Stimulated activated CD8-positive, alpha-beta memory T cell treated with anti-CD3 and anti-CD28 coated beads, Interleukin-4, amount 100 ng/mL, for 48 hours (primary cell): ENCODE results near the gene KCNN1.

ENCODE experiments used
- DNase-seq: peaks from one replicate; pipeline ENCODE4 v3.0.0-alpha.2; 2020

KCNN1 gene

GRCh38 chr19:17947815-17948513 is 18.9 kb upstream of the KCNN1 start:
- peak; percentile 95 for DNase-seq

GRCh38 chr19:17948514-17948900 is 18.4 kb upstream of the KCNN1 start:
- no peak for DNase-seq

- DNase-seq, result peak; percentile 47
Observed at GRCh38 chr19:17948931-17949930, 17.7 kb upstream of the KCNN1 start.

- no peak for DNase-seq
Observed at GRCh38 chr19:17949956-17950309, 17.0 kb upstream of the KCNN1 start.

- DNase-seq, result peak; percentile 50
Observed at GRCh38 chr19:17950310-17951156, 16.4 kb upstream of the KCNN1 start.

- DNase-seq, result no peak
Observed at GRCh38 chr19:17951157-17951989, 15.5 kb upstream of the KCNN1 start.

- DNase-seq, result no peak
Observed at GRCh38 chr19:17951990-17952976, 14.6 kb upstream of the KCNN1 start.

- no peak for DNase-seq
Observed at GRCh38 chr19:17953316-17953801, 13.5 kb upstream of the KCNN1 start.

- no peak for DNase-seq
Observed at GRCh38 chr19:17953869-17954268, 13.0 kb upstream of the KCNN1 start.

GRCh38 chr19:17954401-17954800 is 12.5 kb upstream of the KCNN1 start:
- DNase-seq, result no peak

- DNase-seq, result no peak
Observed at GRCh38 chr19:17957149-17957849, 9.6 kb upstream of the KCNN1 start.

GRCh38 chr19:17957885-17958284 is 9.0 kb upstream of the KCNN1 start:
- DNase-seq, result no peak

- no peak for DNase-seq
Observed at GRCh38 chr19:17963936-17964691, 2.8 kb upstream of the KCNN1 start.

- DNase-seq, result no peak
Observed at GRCh38 chr19:17965370-17966128, 1.4 kb upstream of the KCNN1 start.

GRCh38 chr19:17966129-17966483 is 801 bp upstream of the KCNN1 start:
- DNase-seq, result no peak

GRCh38 chr19:17967257-17968051 is 547 bp downstream of the KCNN1 start:
- no peak for DNase-seq

- no peak for DNase-seq
Observed at GRCh38 chr19:17968362-17968761, 1.5 kb downstream of the KCNN1 start.
